Pancreas (tissue), 10 donors: ENCODE measurements around the gene FBXO45. TPM values are rescaled to one million over a fixed set of nuclear protein-coding genes. Genes with fewer than 3 reads are reported as not detected.
"Not testable (repeated sequence)": the region's sequence is repeated elsewhere in the genome, so short reads cannot be mapped to it uniquely, and the experiment has no call there.

Experiments
- ATAC-seq, 4 donors: fragments of 200-7000 bp; cut with Tn5 transposase; one replicate each; pipeline versions ENCODE4 v1.8.0 to v1.9.1; 2020; ENCODE audit warnings: mild to moderate bottlenecking in 4 of 4, moderate library complexity in 4 of 4
- DNase-seq, 6 donors: peaks; one replicate each; pipeline ENCODE4 v3.0.0-alpha.2; 2020
- FAIRE-seq: peaks from 2 replicates; lab custom pipeline; 2012; peaks lifted over from hg19 to GRCh38; lab: Jason Lieb, UNC
- H3K27ac ChIP-seq, 4 donors: fragments of 200-600 bp; sonication (generic); 1 replicate in 3 of 4; 2 replicates in 1 of 4; pipeline versions ENCODE4 v1.5.0 to v1.8.0; 2020
- H3K27me3 ChIP-seq, 4 donors: fragments of 200-600 bp; one replicate each; pipeline ENCODE4 v1.8.0; 2021
- H3K36me3 ChIP-seq, 3 donors: fragments of 200-600 bp; sonication (generic) in 1 of 3; one replicate each; pipeline versions ENCODE4 v1.5.0 to v1.8.0; 2020 to 2021
- H3K4me1 ChIP-seq, 3 donors: fragments of 200-600 bp; one replicate each; pipeline ENCODE4 v1.8.0; 2021
- H3K4me3 ChIP-seq, 4 donors: fragments of 200-600 bp; sonication (generic) in 2 of 4; one replicate each; pipeline versions ENCODE4 v1.5.0 to v1.8.0; 2020 to 2021
- H3K9me3 ChIP-seq, 4 donors: fragments of 200-600 bp; one replicate each; pipeline ENCODE4 v1.8.0; 2021
- CTCF ChIP-seq, 4 donors: fragments of 200-600 bp; sonication (generic) in 3 of 4; IDR thresholded peaks; one replicate each; pipeline versions ENCODE4 v1.5.0 to v1.8.0; 2021; ENCODE audit warnings: antibody characterized with exemption in 4 of 4
- WGBS, 2 donors: extraction: QIAGEN DNeasy Blood & Tissue Kit; methylation state at CpG; one replicate each; pipeline ENCODE4 v1.1.7; 2013; 5-methylcytosine and 5-hydroxymethylcytosine counted together
- intact Hi-C, 3 donors: fragments of 100-400 bp; cut with DNase I; formaldehyde crosslinking; loops; one replicate each; pipeline versions ENCODE4 v1.11.1 to v1.14.2; 2022
- polyA plus RNA-seq, 2 donors: library from polyadenylated mRNA; stranded (reverse); fragments of 200-250 nt; gene quantifications; one replicate each; pipeline ENCODE4 v1.2.3, GENCODE V29; 2013
- total RNA-seq, 6 donors: library from RNA; stranded (reverse); fragmentation: NEBNext Ultra II Directional in 4 of 6; extraction: Animal tissue kit (Norgen Biotek cat#: 25700) in 4 of 6; gene quantifications; one replicate each; pipeline versions ENCODE4 v1.2.1 to v1.2.4, GENCODE V29; 2021 to 2023
- donor health status: healthy with polysubstance abuse.
- donor health status: DM: no; HTN: no; CAD: no; lungs with moderate emphysema.
- donor health status: DM: no; HTN: no; CAD: no.
- donor health status: control.
- donor health status: control.
- donor health status: Bipolar disorder and iron deficiency.
- donor health status: DM: yes; HTN: yes; CAD: no.
- donor health status: DM: no; HTN: no; CAD: no.
- donor health status: DM: no; HTN: no; CAD: no.
- donor health status: DM: yes; HTN: yes; CAD: no.

Gene FBXO45
- total and polyA plus RNA-seq, 8 donors = 1.2 to 5.0 (median 3.0) TPM

- no peaks in the 10 kb centered on the region for H3K27me3 ChIP-seq
- intact Hi-C loops = no loop called here
- WGBS, 2 donors = 86 to 94% methylated on average over 2 of the region's 2 CpGs
- ATAC-seq (no peak), FAIRE-seq (no peak), DNase-seq (no peak)
- H3K36me3 ChIP-seq = no peaks in the 10 kb centered on the region
- TF ChIP-seq CTCF (IDR thresholded peaks at IDR 0.05) = no peak
- no peaks in the 10 kb centered on the region for H3K4me1 ChIP-seq
- H3K9me3 ChIP-seq = no peaks in the 10 kb centered on the region
- H3K4me3 ChIP-seq = no peak overlapping the region
- no peak overlapping the region for H3K27ac ChIP-seq
Observed at GRCh38 chr3:196547067-196547466, 21.4 kb upstream of the FBXO45 start.

- 94 to 100% methylated on average over 1 of the region's 1 CpG for WGBS, 2 donors
- H3K36me3 ChIP-seq, DNase-seq, H3K27me3 ChIP-seq, H3K27ac ChIP-seq, FAIRE-seq, ATAC-seq, H3K4me1 ChIP-seq, H3K9me3 ChIP-seq, intact Hi-C loops, H3K4me3 ChIP-seq: not testable (repeated sequence)
Observed at GRCh38 chr3:196549312-196549711, 19.1 kb upstream of the FBXO45 start.

- FAIRE-seq, H3K27ac ChIP-seq, intact Hi-C loops, H3K9me3 ChIP-seq, H3K4me1 ChIP-seq, ATAC-seq, DNase-seq, H3K4me3 ChIP-seq, H3K27me3 ChIP-seq, H3K36me3 ChIP-seq: not testable (repeated sequence)
- 79 to 80% methylated on average over 3 of the region's 3 CpGs for WGBS, 2 donors
Observed at GRCh38 chr3:196550172-196550571, 18.3 kb upstream of the FBXO45 start.

- intact Hi-C loops = no loop called here
- Histone ChIP-seq H3K4me3 (no peak overlapping the region), H3K9me3 (no peaks in the 10 kb centered on the region), H3K27ac (no peak overlapping the region), H3K4me1 (no peaks in the 10 kb centered on the region), H3K27me3 (no peaks in the 10 kb centered on the region), H3K36me3 (no peaks in the 10 kb centered on the region)
- DNase-seq (no peak), FAIRE-seq (peak; percentile 86), ATAC-seq (no peak)
- 90 to 95% methylated on average over 5 of the region's 5 CpGs for WGBS, 2 donors
- TF ChIP-seq CTCF (IDR thresholded peaks at IDR 0.05) = no peak
Observed at GRCh38 chr3:196552253-196552652, 16.2 kb upstream of the FBXO45 start.

GRCh38 chr3:196553551-196553950 lies 14.9 kb upstream of the FBXO45 start:
- H3K4me1 ChIP-seq = no peaks in the 10 kb centered on the region
- no peak for TF ChIP-seq CTCF (IDR thresholded peaks at IDR 0.05)
- DNase-seq (no peak), FAIRE-seq (no peak), ATAC-seq (no peak)
- H3K27me3 ChIP-seq = no peaks in the 10 kb centered on the region
- H3K4me3 ChIP-seq = no peak overlapping the region
- H3K27ac ChIP-seq = no peak overlapping the region
- WGBS, 2 donors = 92 to 95% methylated on average over 9 of the region's 9 CpGs
- no peaks in the 10 kb centered on the region for H3K9me3 ChIP-seq
- H3K36me3 ChIP-seq = no peaks in the 10 kb centered on the region
- intact Hi-C loops = no loop called here

GRCh38 chr3:196554205-196554604 lies 14.3 kb upstream of the FBXO45 start:
- FAIRE-seq = no peak
- no peak for DNase-seq
- peak in 1 of 4 donors; percentile 30 for ATAC-seq
- Histone ChIP-seq H3K4me1 (no peaks in the 10 kb centered on the region), H3K27ac (no peak overlapping the region), H3K27me3 (no peaks in the 10 kb centered on the region), H3K36me3 (peaks cover 0 to under 1% (median 0%) of the 10 kb centered on the region in 3 donors), H3K9me3 (no peaks in the 10 kb centered on the region), H3K4me3 (no peak overlapping the region)
- 75 to 83% methylated on average over 3 of the region's 3 CpGs for WGBS, 2 donors
- no peak for TF ChIP-seq CTCF (IDR thresholded peaks at IDR 0.05)
- intact Hi-C loops = no loop called here
